GM12878 (cell line): ENCODE measurements around the gene UBE2E1. TPM values are rescaled to one million over a fixed set of nuclear protein-coding genes. Genes with fewer than 3 reads are reported as not detected.

ENCODE experiments used
- ATAC-seq: fragments of 200-7000 bp; cut with Tn5 transposase; 3 replicates; pipeline ENCODE4 v1.9.1; 2020; ENCODE audit warnings: mild to moderate bottlenecking, moderate library complexity
- BruUV-seq: library from RNA; stranded (reverse); fragments of 400-500 nt; replicated peaks from 2 replicates; lab custom pipeline; 2021; lab: Mats Ljungman, UMichigan
- CTCF ChIA-PET: fragments of 300-600 bp; sonication (Branson Sonifier 250); formaldehyde crosslinking; extraction: SDS; loops from one replicate; lab custom pipeline; 2021; ENCODE audit warnings: inconsistent platforms; lab: Yijun Ruan, JAX
- POLR2A ChIA-PET: fragments of 350-600 bp; formaldehyde crosslinking; extraction: SDS; loops from one replicate; lab custom pipeline; 2021; ENCODE audit warnings: inconsistent platforms; lab: Charles Lee
- RAD21 ChIA-PET: fragments of 300-600 bp; sonication (Branson Sonifier 250); formaldehyde crosslinking; loops from one replicate; lab custom pipeline; 2023; ENCODE audit warnings: antibody characterized with exemption; ENCODE audit not compliant: unreplicated experiment; lab: Charles Lee
- SMC1A ChIA-PET: fragments of 300-600 bp; sonication (Branson Sonifier 250); formaldehyde crosslinking; loops from one replicate; lab custom pipeline; 2023; ENCODE audit not compliant: unreplicated experiment, uncharacterized antibody; lab: Charles Lee
- DNase-seq: peaks from one replicate; pipeline ENCODE4 v3.0.0-alpha.2; 2011; ENCODE audit warnings: low read depth, low spot score
- FAIRE-seq: peaks from 3 replicates; lab custom pipeline; 2011; peaks lifted over from hg19 to GRCh38; lab: Jason Lieb, UNC
- H2AFZ ChIP-seq: 2 replicates; pipeline ENCODE4 v1.6.0; 2011; ENCODE audit warnings: low read depth, low read length, control low read depth; ENCODE audit not compliant: control insufficient read depth
- H3K27ac ChIP-seq: 2 replicates; pipeline ENCODE4 v1.5.1; 2011; ENCODE audit warnings: control low read depth; ENCODE audit not compliant: control insufficient read depth, insufficient read depth
- H3K27me3 ChIP-seq, 2 experiments: replicated peaks in 1 of 2; 2 replicates each; pipeline versions ENCODE4 v1.6.0 to v1.6.1; 2011; ENCODE audit warnings: low read length in 1 of 2; ENCODE audit not compliant: control insufficient read depth in 2 of 2, insufficient read depth in 2 of 2
- H3K36me3 ChIP-seq, 2 experiments: 2 replicates each; pipeline ENCODE4 v1.5.1; 2011; ENCODE audit warnings: low read length in 1 of 2; ENCODE audit not compliant: control insufficient read depth in 2 of 2, insufficient read depth in 2 of 2
- H3K4me1 ChIP-seq: 2 replicates; pipeline ENCODE4 v1.6.1; 2011; ENCODE audit warnings: mild to moderate bottlenecking, low read length, moderate library complexity, mixed read lengths; ENCODE audit not compliant: control insufficient read depth, insufficient read depth
- H3K4me2 ChIP-seq: 2 replicates; pipeline ENCODE4 v1.6.0; 2011; ENCODE audit warnings: control low read depth; ENCODE audit not compliant: control insufficient read depth, insufficient read depth
- H3K4me3 ChIP-seq: fragments of 200-600 bp; sonication (generic); 2 replicates; pipeline ENCODE4 v1.5.1; 2016
- H3K79me2 ChIP-seq: 2 replicates; pipeline ENCODE4 v1.6.0; 2011; ENCODE audit warnings: low read length; ENCODE audit not compliant: control insufficient read depth, insufficient read depth
- H3K9ac ChIP-seq: 2 replicates; pipeline ENCODE4 v1.8.0; 2011; ENCODE audit warnings: low read length, control low read depth, mixed read lengths; ENCODE audit not compliant: control insufficient read depth, insufficient read depth
- H3K9me3 ChIP-seq: replicated peaks from 3 replicates; pipeline ENCODE4 v1.5.1; 2011; ENCODE audit warnings: mild to moderate bottlenecking, low read length; ENCODE audit not compliant: control insufficient read depth, insufficient read depth
- H4K20me1 ChIP-seq: 2 replicates; pipeline ENCODE4 v1.6.0; 2011; ENCODE audit not compliant: control insufficient read depth, insufficient read depth
- FOXK2 ChIP-seq: fragments of 450-650 bp; IDR thresholded peaks from 2 replicates; pipeline ENCODE4 v1.6.1; 2017; ENCODE audit warnings: mild to moderate bottlenecking, moderate library complexity
- HDAC2 ChIP-seq: fragments of 200-600 bp; sonication (generic); IDR thresholded peaks from 2 replicates; pipeline ENCODE4 v1.6.1; 2017
- HDGF ChIP-seq: fragments of 450-650 bp; IDR thresholded peaks from 2 replicates; pipeline ENCODE4 v1.6.1; 2016; ENCODE audit warnings: antibody characterized with exemption
- JUNB ChIP-seq: IDR thresholded peaks from 2 replicates; pipeline ENCODE4 v1.6.1; 2016; ENCODE audit warnings: antibody characterized with exemption, mild to moderate bottlenecking
- JUND ChIP-seq: IDR thresholded peaks from 2 replicates; pipeline ENCODE4 v1.6.1; 2012; ENCODE audit warnings: low read depth, mild to moderate bottlenecking, low read length, improper control_type of control experiment, moderate library complexity
- KDM1A ChIP-seq: fragments of 200-600 bp; sonication (generic); IDR thresholded peaks from 2 replicates; pipeline ENCODE4 v1.6.1; 2016; ENCODE audit warnings: borderline replicate concordance
- MYC ChIP-seq: IDR thresholded peaks from 2 replicates; pipeline ENCODE4 v1.6.1; 2011; ENCODE audit warnings: mild to moderate bottlenecking, low read length, moderate library complexity, inconsistent platforms; ENCODE audit not compliant: insufficient read depth, insufficient replicate concordance, insufficient read length, severe bottlenecking
- SRF ChIP-seq, 2 experiments: IDR thresholded peaks; 2 replicates each; pipeline ENCODE4 v1.6.1; 2011; ENCODE audit warnings: low read depth in 2 of 2, low read length in 2 of 2, mild to moderate bottlenecking in 1 of 2, moderate library complexity in 1 of 2
- SUPT20H ChIP-seq: IDR thresholded peaks from 2 replicates; pipeline ENCODE4 v1.6.1; 2011; ENCODE audit warnings: low read depth, mild to moderate bottlenecking, low read length, moderate library complexity, borderline replicate concordance; ENCODE audit not compliant: control insufficient read depth
- TCF3 ChIP-seq: IDR thresholded peaks from 2 replicates; pipeline ENCODE4 v1.6.1; 2012; ENCODE audit warnings: low read depth, mild to moderate bottlenecking, low read length, borderline replicate concordance; ENCODE audit not compliant: insufficient read depth
- TCF7 ChIP-seq: IDR thresholded peaks from 2 replicates; pipeline ENCODE4 v1.6.1; 2014; ENCODE audit warnings: antibody characterized with exemption, borderline replicate concordance
- WGBS: methylation state at CpG from one replicate; pipeline ENCODE4 v1.1.6; 2016; ENCODE audit warnings: low lambda C conversion rate; ENCODE audit not compliant: insufficient replicate concordance, insufficient coverage; ENCODE audit errors: missing lambda C conversion rate; 5-methylcytosine and 5-hydroxymethylcytosine counted together
- in situ Hi-C: fragments of 300-500 bp; cut with MboI; formaldehyde crosslinking; loops from 9 replicates; pipeline ENCODE4 v1.14.3; 2018; ENCODE audit warnings: mixed read lengths
- intact Hi-C: fragments of 100-400 bp; cut with micrococcal nuclease; formaldehyde crosslinking; loops from one replicate; pipeline ENCODE4 v1.14.2; 2022; ENCODE audit not compliant: unreplicated experiment
- polyA plus RNA-seq, 11 experiments: library from polyadenylated mRNA; depleted of rRNA in 4 of 11; unstranded in 6 of 11; stranded (reverse) in 5 of 11; fragments of >200 nt; fragmentation: Nextera tagmentation in 4 of 11; fragmentation: Illumina TruSeq in 1 of 11; extraction: Ambion mirVana in 4 of 11; extraction: Trizol in 1 of 11; gene quantifications; 1 replicate in 1 of 11; 2 replicates in 10 of 11; pipeline versions ENCODE4 v1.2.1 to v1.2.3, GENCODE V29; 2011 to 2016; ENCODE audit warnings: inconsistent platforms in 2 of 11, missing spikeins in 2 of 11, low read depth in 1 of 11
- total RNA-seq, 4 experiments: library from RNA; depleted of rRNA in 3 of 4; stranded (reverse); fragments of >200 nt in 3 of 4; fragmentation: Illumina TruSeq in 1 of 4; extraction: Trizol in 1 of 4; gene quantifications; 2 replicates each; pipeline versions ENCODE4 v1.2.1 to v1.2.3, GENCODE V29; 2013 to 2021
- TF ChIP-seq, protein P1 (sequence below): IDR thresholded peaks from 2 replicates; pipeline ENCODE4 v1.6.1; 2011; ENCODE audit warnings: borderline replicate concordance, low read depth, mild to moderate bottlenecking, moderate library complexity, low read length; ENCODE audit not compliant: insufficient read depth, poor library complexity, severe bottlenecking

UBE2E1 gene
- total and polyA plus RNA-seq, 10 of the 15 experiments (the other 5 are each of a cell fraction or from before 2014, with no cell fraction given): 18.7 to 425 (median 147) TPM

DNA sequence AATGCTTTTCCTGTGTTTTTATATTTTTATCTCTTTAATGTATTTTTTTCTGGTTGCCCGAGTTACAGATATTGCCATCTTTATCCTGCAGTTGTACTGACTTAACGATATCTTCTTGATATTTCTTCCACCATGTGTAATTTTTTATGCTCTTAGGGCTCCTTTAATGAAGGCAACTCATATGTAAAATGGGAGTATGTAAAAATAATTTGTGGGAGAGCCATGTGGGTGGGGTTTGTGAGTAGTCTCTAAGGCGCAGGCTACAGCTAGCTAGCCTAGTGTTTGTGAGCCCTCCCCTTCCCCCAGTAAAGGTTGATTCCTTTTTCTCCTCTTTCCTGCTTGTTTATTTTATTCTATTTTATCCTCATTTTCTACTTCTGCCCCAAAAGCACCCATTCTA, 38.1 kb downstream of the UBE2E1 start:
- CTCF ChIA-PET: interaction anchor here (1.6 to 1.7 kb wide), 3 partner anchors 10 to 45 kb away, joined by 5 to 9 read pairs (median 5); no protein-coding TSS in a partner anchor

More for the DNA sequence above, 38.1 kb downstream of the UBE2E1 start:
- Histone ChIP-seq H3K9ac (no peak overlapping the region), H3K27ac (no peak overlapping the region), H3K4me3 (no peak overlapping the region), H4K20me1 (peaks cover 9% of the 10 kb centered on the region), H3K4me2 (no peak overlapping the region), H3K9me3 (no peaks in the 10 kb centered on the region), H3K36me3 (peaks cover 0 to 3% of the 10 kb centered on the region in 2 experiments; a peak in 2 of 4 replicates), H2AFZ (no peak overlapping the region), H3K4me1 (peaks cover 6% of the 10 kb centered on the region), H3K79me2 (peaks cover 86% of the 10 kb centered on the region), H3K27me3 (no peaks in the 10 kb centered on the region)
- SMC1A ChIA-PET: interaction anchor here (0.6 to 5.7 kb wide), 7 partner anchors 10 to 81 kb away, joined by 3 to 35 read pairs (median 3); no protein-coding TSS in a partner anchor
- RAD21 ChIA-PET: interaction anchor here (0.8 to 1.5 kb wide), 3 partner anchors 10 to 103 kb away, joined by 3 read pairs; no protein-coding TSS in a partner anchor
- TF ChIP-seq JUND (no peak), JUNB (no peak), TCF3 (no peak), MYC (no peak), SUPT20H (no peak), FOXK2 (no peak), HDGF (no peak), KDM1A (no peak), SRF (IDR thresholded peaks at IDR 0.05; ENCODE audit: low read depth in 2 of 2, low read length in 2 of 2) (no peak), HDAC2 (no peak), TCF7 (no peak)
- TF ChIP-seq, protein P1, sequence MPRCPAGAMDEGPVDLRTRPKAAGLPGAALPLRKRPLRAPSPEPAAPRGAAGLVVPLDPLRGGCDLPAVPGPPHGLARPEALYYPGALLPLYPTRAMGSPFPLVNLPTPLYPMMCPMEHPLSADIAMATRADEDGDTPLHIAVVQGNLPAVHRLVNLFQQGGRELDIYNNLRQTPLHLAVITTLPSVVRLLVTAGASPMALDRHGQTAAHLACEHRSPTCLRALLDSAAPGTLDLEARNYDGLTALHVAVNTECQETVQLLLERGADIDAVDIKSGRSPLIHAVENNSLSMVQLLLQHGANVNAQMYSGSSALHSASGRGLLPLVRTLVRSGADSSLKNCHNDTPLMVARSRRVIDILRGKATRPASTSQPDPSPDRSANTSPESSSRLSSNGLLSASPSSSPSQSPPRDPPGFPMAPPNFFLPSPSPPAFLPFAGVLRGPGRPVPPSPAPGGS: no peak
- intact Hi-C loops: no loop called here
- DNase-seq (no peak), FAIRE-seq (no peak), ATAC-seq (no peak)
- BruUV-seq: no TSS peak
- in situ Hi-C loops: no loop called here
- WGBS: 99% methylated on average over 3 of the region's 3 CpGs
- POLR2A ChIA-PET: interaction anchor here (1.2 to 1.7 kb wide), 3 partner anchors 9 to 13 kb away, joined by 4 to 7 read pairs (median 6); no protein-coding TSS in a partner anchor
